Naive B cell (primary cell): Measurements from ENCODE around the gene INO80B. TPM values are rescaled to one million over a fixed set of nuclear protein-coding genes. Genes with fewer than 3 reads are reported as not detected.
"Not testable (repeated sequence)": the region's sequence is repeated elsewhere in the genome, so short reads cannot be mapped to it uniquely, and the experiment has no call there.

Experiments
- ATAC-seq, 2 donors: fragments of 150-1000 bp; cut with Tn5 transposase; 2 replicates each; pipeline ENCODE4 v1.10.0; 2021; ENCODE audit warnings: low read depth in 2 of 2, mild to moderate bottlenecking in 2 of 2, moderate library complexity in 2 of 2
- DNase-seq: peaks from one replicate; pipeline ENCODE4 v3.0.0; 2022
- H3K27ac Mint-ChIP-seq, 6 donors: one replicate each; pipeline ENCODE4 v1.8.0; 2020 to 2022; ENCODE audit warnings: mild to moderate bottlenecking in 6 of 6, mixed read lengths in 6 of 6, moderate library complexity in 5 of 6, inconsistent platforms in 2 of 6
- H3K27me3 Mint-ChIP-seq, 3 donors: one replicate each; pipeline ENCODE4 v1.8.0; 2021 to 2022; ENCODE audit warnings: mixed read lengths in 3 of 3, mild to moderate bottlenecking in 1 of 3
- H3K36me3 Mint-ChIP-seq, 2 donors: one replicate each; pipeline ENCODE4 v1.8.0; 2020 to 2022; ENCODE audit warnings: mixed read lengths in 2 of 2, inconsistent platforms in 1 of 2, mild to moderate bottlenecking in 1 of 2
- H3K4me1 Mint-ChIP-seq, 3 donors: one replicate each; pipeline ENCODE4 v1.8.0; 2020 to 2022; ENCODE audit warnings: mixed read lengths in 3 of 3, inconsistent platforms in 1 of 3, mild to moderate bottlenecking in 1 of 3, moderate library complexity in 1 of 3
- H3K4me3 Mint-ChIP-seq, 8 donors: one replicate each; pipeline ENCODE4 v1.8.0; 2020 to 2022; ENCODE audit warnings: mild to moderate bottlenecking in 8 of 8, mixed read lengths in 8 of 8, moderate library complexity in 8 of 8, inconsistent platforms in 2 of 8
- H3K9me3 Mint-ChIP-seq, 7 donors: one replicate each; pipeline ENCODE4 v1.8.0; 2020 to 2022; ENCODE audit warnings: mixed read lengths in 7 of 7, mild to moderate bottlenecking in 5 of 7, inconsistent platforms in 2 of 7, moderate library complexity in 1 of 7
- polyA plus RNA-seq, 6 donors: library from polyadenylated mRNA; unstranded; fragments of 300-500 nt; fragmentation: Illumina TruSeq; gene quantifications; one replicate each; pipeline ENCODE4 v1.2.3, GENCODE V29; 2021; ENCODE audit warnings: low read depth in 6 of 6

The INO80B gene
- polyA plus RNA-seq, 6 donors from 2014 or later: 5.5 to 16.5 (median 8.3) TPM

DNA sequence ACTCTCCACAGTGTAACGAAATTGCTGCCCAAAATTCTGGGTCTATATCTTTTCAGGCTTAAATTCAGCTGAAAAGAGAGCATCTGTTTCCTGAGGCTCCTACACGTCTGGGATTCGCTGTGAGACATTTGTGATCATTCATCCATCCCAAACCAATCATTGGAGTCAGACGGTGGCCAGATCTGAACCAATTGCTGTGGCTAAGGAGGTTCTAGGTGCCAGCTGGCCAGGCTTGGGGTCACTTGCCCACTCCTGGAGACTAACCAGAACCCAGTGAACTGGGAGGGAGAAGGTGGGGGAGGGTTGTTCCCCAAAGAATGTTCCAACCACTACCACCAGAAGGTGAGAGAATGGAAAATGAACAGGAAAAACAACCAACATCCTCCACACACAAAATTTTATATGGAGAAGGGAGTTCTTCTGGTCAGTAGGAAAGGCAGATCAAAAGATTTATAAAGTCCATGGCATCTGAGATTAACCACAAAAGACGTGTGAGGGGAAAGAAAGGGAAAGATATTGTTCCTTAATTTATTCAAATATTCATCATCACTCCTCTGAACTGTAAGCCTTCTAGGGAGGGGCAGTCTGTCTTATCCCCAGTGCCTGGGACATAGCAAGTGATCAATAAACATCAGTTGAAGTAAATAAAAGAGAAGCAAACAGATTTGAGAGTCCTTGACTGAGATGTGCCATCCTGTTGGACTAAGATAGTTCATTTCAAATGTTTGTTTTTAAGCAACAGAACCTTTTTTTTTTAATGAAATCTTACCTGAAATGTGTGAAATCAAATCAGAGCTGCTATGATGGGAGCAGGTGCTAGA lies 10.2 kb upstream of the INO80B start:
- Mint-ChIP-seq H3K27me3 (peaks cover 23 to 48% (median 36%) of the 10 kb centered on the region in 3 donors), H3K27ac (peak overlapping the region in 1 of 6 donors; percentile 64), H3K36me3 (no peaks in the 10 kb centered on the region), H3K4me1 (peaks cover 8 to 19% (median 14%) of the 10 kb centered on the region in 3 donors), H3K4me3 (peak overlapping the region in 1 of 8 donors; percentile 24), H3K9me3 (no peaks in the 10 kb centered on the region)
- no peak for DNase-seq
- ATAC-seq: no peak

GRCh38 chr2:74447230-74447999 lies 7.5 kb upstream of the INO80B start:
- no peaks in the 10 kb centered on the region for H3K9me3 Mint-ChIP-seq
- DNase-seq (no peak), ATAC-seq (no peak)
- H3K4me3 Mint-ChIP-seq: no peak overlapping the region
- H3K27me3 Mint-ChIP-seq: peaks cover 18 to 31% (median 30%) of the 10 kb centered on the region in 3 donors
- peaks cover 0 to under 1% (median under 1%) of the 10 kb centered on the region in 3 donors for H3K4me1 Mint-ChIP-seq
- H3K36me3 Mint-ChIP-seq: no peaks in the 10 kb centered on the region
- peak overlapping the region in 1 of 6 donors; percentile 38 for H3K27ac Mint-ChIP-seq

- H3K36me3 Mint-ChIP-seq: no peaks in the 10 kb centered on the region
- H3K27me3 Mint-ChIP-seq: peaks cover 16 to 28% (median 27%) of the 10 kb centered on the region in 3 donors
- no peak for ATAC-seq
- H3K4me3 Mint-ChIP-seq: no peak overlapping the region
- H3K27ac Mint-ChIP-seq: no peak overlapping the region
- H3K4me1 Mint-ChIP-seq: peaks cover 0 to 3% (median 0%) of the 10 kb centered on the region in 3 donors
- no peak for DNase-seq
- no peaks in the 10 kb centered on the region for H3K9me3 Mint-ChIP-seq
Observed at GRCh38 chr2:74448771-74449170, 6.1 kb upstream of the INO80B start.

- Mint-ChIP-seq H3K27me3 (peaks cover 5 to 19% (median 12%) of the 10 kb centered on the region in 3 donors), H3K9me3 (no peaks in the 10 kb centered on the region), H3K27ac (no peak overlapping the region), H3K36me3 (no peaks in the 10 kb centered on the region), H3K4me3 (peak overlapping the region in 1 of 8 donors; percentile 40), H3K4me1 (peaks cover 14 to 18% (median 15%) of the 10 kb centered on the region in 3 donors)
- no peak for DNase-seq
- no peak for ATAC-seq
Observed at GRCh38 chr2:74450570-74451190, 4.2 kb upstream of the INO80B start.

DNA sequence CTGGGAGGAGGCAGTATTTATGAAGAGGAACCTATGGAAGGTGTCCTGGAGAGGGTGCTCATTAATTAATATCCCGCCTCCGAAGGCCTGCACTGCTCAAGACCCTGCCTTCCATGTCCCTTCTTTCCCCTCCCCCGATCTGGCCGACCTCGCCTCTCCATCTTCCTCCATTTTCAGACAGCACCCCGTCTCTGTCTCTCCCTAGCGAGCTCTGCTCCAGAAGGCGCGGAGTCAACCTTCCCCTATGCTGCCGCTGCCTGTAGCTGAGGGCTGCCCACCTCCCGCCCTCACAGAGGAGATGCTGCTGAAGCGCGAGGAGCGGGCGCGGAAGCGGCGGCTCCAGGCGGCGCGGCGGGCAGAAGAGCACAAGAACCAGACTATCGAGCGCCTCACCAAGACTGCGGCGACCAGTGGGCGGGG lies 2.3 kb downstream of the INO80B start:
- peaks cover 45 to 63% (median 59%) of the 10 kb centered on the region in 3 donors for H3K4me1 Mint-ChIP-seq
- DNase-seq (no peak), ATAC-seq (no peak)
- no peaks in the 10 kb centered on the region for H3K27me3 Mint-ChIP-seq
- peak overlapping the region; percentile 98 to 100 (median 99) for H3K27ac Mint-ChIP-seq
- no peaks in the 10 kb centered on the region for H3K36me3 Mint-ChIP-seq
- H3K9me3 Mint-ChIP-seq: peaks cover 0 to 1% (median 0%) of the 10 kb centered on the region in 7 donors
- peak overlapping the region; percentile 94 to 100 (median 99) for H3K4me3 Mint-ChIP-seq

DNA sequence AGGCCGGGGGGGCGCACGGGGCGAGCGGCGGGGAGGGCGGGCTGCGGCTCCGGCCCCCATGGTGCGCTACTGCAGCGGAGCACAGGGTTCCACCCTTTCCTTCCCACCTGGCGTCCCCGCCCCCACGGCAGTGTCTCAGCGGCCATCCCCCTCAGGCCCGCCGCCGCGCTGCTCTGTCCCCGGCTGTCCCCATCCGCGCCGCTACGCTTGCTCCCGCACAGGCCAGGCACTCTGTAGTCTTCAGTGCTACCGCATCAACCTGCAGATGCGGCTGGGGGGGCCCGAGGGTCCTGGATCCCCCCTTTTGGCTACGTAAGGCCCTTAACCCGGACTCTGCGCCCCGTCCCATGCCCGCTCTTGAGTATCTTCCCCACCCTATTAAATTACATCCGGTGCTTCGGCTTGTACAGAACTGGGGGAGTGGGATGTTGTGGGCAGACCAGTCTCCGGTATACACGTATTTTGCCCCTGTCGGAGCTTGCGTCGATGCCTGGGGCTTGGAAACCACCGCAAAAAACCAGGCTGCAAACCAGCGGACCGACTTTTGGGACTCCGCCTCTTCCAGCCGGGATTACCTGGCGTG lies 2.8 kb downstream of the INO80B start:
- Mint-ChIP-seq H3K27me3 (no peaks in the 10 kb centered on the region), H3K36me3 (no peaks in the 10 kb centered on the region), H3K4me1 (peaks cover 47 to 65% (median 58%) of the 10 kb centered on the region in 3 donors), H3K27ac (peak overlapping the region; percentile 98 to 100 (median 100)), H3K4me3 (peak overlapping the region; percentile 94 to 100 (median 99)), H3K9me3 (peaks cover 0 to 1% (median 0%) of the 10 kb centered on the region in 7 donors)
- DNase-seq: peak; percentile 86
- peak; percentile 58 to 60 for ATAC-seq

- H3K4me3 Mint-ChIP-seq: peak within 1 kb of the TSS; percentile 94 to 100 (median 99)
- peak within 1 kb of the TSS; percentile 98 to 100 (median 100) for H3K27ac Mint-ChIP-seq
- H3K9me3 Mint-ChIP-seq: peaks cover 0 to 1% (median 0%) of the 10 kb centered on the region in 7 donors
- peaks cover 51 to 72% (median 64%) of the 10 kb centered on the region in 3 donors for H3K4me1 Mint-ChIP-seq
- ATAC-seq (peak; percentile 77 to 79), DNase-seq (peak; percentile 99)
- no peaks in the 10 kb centered on the region for H3K36me3 Mint-ChIP-seq
- no peaks in the 10 kb centered on the region for H3K27me3 Mint-ChIP-seq
Observed at GRCh38 chr2:74458132-74458937, 3.4 kb downstream of the INO80B start, which contains the start of gene WBP1. Gene WBP1, plus strand, starts transcription at chr2:74458438. Its CDS starts 165 bp downstream, at chr2:74458603.

GRCh38 chr2:74458938-74459363 lies 4.1 kb downstream of the INO80B start:
- Mint-ChIP-seq H3K27me3 (no peaks in the 10 kb centered on the region), H3K9me3 (peaks cover 0 to 1% (median 0%) of the 10 kb centered on the region in 7 donors), H3K4me1 (peaks cover 51 to 75% (median 70%) of the 10 kb centered on the region in 3 donors), H3K36me3 (no peaks in the 10 kb centered on the region), H3K4me3 (peak overlapping the region; percentile 94 to 100 (median 99)), H3K27ac (peak overlapping the region; percentile 74 to 100 (median 100))
- no peak for DNase-seq
- no peak for ATAC-seq

GRCh38 chr2:74459503-74460118 lies 4.7 kb downstream of the INO80B start:
- H3K27me3 Mint-ChIP-seq, H3K36me3 Mint-ChIP-seq, ATAC-seq, H3K9me3 Mint-ChIP-seq, DNase-seq: not testable (repeated sequence)
- peak overlapping the region in 3 of 6 donors; percentile 83 to 100 (median 99) for H3K27ac Mint-ChIP-seq
- peaks cover 47 to 77% (median 72%) of the 10 kb centered on the region in 3 donors for H3K4me1 Mint-ChIP-seq
- H3K4me3 Mint-ChIP-seq: peak overlapping the region; percentile 94 to 100 (median 99)

DNA sequence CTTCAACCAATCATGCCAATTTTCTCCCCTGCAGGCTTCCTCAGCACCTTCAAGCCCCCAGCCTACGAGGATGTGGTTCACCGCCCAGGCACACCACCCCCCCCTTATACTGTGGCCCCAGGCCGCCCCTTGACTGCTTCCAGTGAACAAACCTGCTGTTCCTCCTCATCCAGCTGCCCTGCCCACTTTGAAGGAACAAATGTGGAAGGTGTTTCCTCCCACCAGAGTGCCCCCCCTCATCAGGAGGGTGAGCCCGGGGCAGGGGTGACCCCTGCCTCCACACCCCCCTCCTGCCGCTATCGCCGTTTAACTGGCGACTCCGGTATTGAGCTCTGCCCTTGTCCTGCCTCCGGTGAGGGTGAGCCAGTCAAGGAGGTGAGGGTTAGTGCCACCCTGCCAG lies 5.3 kb downstream of the INO80B start:
- DNase-seq, H3K27me3 Mint-ChIP-seq, H3K9me3 Mint-ChIP-seq, H3K36me3 Mint-ChIP-seq, ATAC-seq: not testable (repeated sequence)
- H3K27ac Mint-ChIP-seq: peak overlapping the region in 1 of 6 donors; percentile 99
- peak overlapping the region in 7 of 8 donors; percentile 53 to 100 (median 98) for H3K4me3 Mint-ChIP-seq
- H3K4me1 Mint-ChIP-seq: peaks cover 42 to 72% (median 66%) of the 10 kb centered on the region in 3 donors

DNA sequence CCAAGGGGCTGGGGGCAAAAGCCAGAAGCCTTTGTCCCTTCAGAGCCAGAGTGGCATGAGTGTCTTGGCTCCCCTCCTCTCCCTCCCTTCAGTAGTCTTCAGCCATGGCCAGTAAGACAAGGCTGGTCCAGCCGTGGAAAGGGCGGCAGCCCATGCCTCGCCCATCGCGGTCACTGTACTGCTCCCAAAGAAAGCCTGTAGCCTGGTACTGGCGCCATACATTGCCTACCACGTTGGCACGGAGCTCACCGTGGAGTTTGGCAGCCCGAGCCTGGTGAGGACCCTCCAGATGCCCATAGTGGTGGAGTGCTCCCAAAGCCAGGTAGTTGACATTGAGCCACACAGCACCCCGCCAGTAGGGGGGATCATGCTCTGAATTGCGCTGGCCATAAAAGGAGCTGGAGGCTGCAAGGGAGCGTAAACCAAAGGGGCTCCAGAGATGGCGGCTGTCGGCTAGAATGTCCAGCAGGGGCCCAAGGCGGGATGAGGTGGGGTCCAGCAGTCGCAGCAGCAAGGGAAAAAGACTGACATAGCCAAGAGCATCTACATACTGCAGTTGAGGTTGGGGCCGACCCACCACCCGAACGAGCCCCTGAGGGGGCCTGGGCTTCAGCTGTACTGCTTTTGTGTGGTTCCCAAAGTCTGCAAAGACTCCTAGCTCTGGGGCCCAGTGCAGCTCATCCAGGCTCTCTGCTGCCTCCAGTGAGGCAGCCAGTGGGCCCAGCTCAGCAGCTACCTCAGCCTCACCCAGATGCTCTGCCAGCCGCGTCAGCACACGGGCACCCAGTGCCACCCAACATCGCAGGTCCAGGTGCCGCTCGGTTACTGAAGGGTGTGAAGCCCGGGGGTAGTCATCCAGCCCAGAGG lies 6.5 kb downstream of the INO80B start:
- Mint-ChIP-seq H3K27me3 (no peaks in the 10 kb centered on the region), H3K4me1 (peaks cover 35 to 66% (median 60%) of the 10 kb centered on the region in 3 donors), H3K4me3 (peak overlapping the region in 3 of 8 donors; percentile 57 to 94 (median 60)), H3K27ac (peak overlapping the region in 3 of 6 donors; percentile 6 to 59 (median 54)), H3K9me3 (peaks cover 0 to 1% (median 0%) of the 10 kb centered on the region in 7 donors), H3K36me3 (no peaks in the 10 kb centered on the region)
- ATAC-seq (no peak), DNase-seq (no peak)
